RWPE1 (cell line): ENCODE data around the gene SMARCA4.
A peak's percentile ranks its signal among the peaks of the same experiment; 100 is the strongest.

Experiments used
- CTCF ChIA-PET: fragments of 350-600 bp; sonication (Branson Sonifier 250); formaldehyde crosslinking; extraction: SDS; loops from one replicate; lab custom pipeline; 2021; lab: Yijun Ruan, JAX
- POLR2A ChIA-PET: fragments of 400-600 bp; formaldehyde crosslinking; extraction: SDS; loops from one replicate; lab custom pipeline; 2020; ENCODE audit warnings: antibody characterized with exemption; ENCODE audit not compliant: low non-redundant PET; lab: Yijun Ruan, JAX
- DNase-seq: peaks from one replicate; pipeline ENCODE4 v3.0.0; 2012; ENCODE audit warnings: low spot score
- H3K27ac ChIP-seq: fragments of 450-650 bp; 2 replicates; pipeline ENCODE4 v1.5.1; 2017
- TF ChIP-seq, protein P1 (sequence below): fragments of 450-650 bp; conservative IDR thresholded peaks from 2 replicates; pipeline ENCODE4 v1.5.1; 2017; ENCODE audit warnings: low read depth, mild to moderate bottlenecking

Gene SMARCA4

DNA sequence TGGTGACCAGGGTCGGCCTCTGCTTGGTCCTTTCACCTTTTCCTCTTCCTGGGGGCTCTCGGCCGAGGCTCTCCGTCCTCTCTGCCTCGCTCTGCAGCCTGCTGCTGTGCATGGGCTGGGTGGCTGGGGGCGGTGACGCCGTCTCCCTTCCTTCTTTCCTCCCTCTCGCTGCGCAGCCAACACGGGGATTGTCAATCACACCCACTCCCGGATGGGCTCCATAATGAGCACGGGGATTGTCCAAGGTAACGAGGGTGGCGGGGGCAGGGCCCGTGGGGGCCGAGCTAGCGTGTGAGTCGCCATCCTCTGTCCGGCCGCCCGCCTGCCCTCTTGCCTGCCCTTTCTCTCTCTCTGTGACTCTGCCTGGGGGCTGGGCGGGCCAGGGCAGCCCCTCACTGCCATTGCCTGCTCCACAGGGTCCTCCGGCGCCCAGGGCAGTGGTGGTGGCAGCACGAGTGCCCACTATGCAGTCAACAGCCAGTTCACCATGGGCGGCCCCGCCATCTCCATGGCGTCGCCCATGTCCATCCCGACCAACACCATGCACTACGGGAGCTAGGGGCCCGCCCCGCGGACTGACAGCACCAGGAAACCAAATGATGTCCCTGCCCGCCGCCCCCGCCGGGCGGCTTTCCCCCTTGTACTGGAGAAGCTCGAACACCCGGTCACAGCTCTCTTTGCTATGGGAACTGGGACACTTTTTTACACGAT, 39.5 kb upstream of the SMARCA4 start:
- no peak for DNase-seq

GRCh38 chr19:10921910-10922637, 38.8 kb upstream of the SMARCA4 start:
- H3K27ac ChIP-seq: peak overlapping the region; percentile 52
- CTCF ChIA-PET: interaction anchor here (0.7 kb wide), 1 partner anchor 12 kb away, joined by 3 read pairs; no protein-coding TSS in a partner anchor
- TF ChIP-seq, protein P1, sequence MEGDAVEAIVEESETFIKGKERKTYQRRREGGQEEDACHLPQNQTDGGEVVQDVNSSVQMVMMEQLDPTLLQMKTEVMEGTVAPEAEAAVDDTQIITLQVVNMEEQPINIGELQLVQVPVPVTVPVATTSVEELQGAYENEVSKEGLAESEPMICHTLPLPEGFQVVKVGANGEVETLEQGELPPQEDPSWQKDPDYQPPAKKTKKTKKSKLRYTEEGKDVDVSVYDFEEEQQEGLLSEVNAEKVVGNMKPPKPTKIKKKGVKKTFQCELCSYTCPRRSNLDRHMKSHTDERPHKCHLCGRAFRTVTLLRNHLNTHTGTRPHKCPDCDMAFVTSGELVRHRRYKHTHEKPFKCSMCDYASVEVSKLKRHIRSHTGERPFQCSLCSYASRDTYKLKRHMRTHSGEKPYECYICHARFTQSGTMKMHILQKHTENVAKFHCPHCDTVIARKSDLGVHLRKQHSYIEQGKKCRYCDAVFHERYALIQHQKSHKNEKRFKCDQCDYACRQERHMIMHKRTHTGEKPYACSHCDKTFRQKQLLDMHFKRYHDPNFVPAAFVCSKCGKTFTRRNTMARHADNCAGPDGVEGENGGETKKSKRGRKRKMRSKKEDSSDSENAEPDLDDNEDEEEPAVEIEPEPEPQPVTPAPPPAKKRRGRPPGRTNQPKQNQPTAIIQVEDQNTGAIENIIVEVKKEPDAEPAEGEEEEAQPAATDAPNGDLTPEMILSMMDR: no peak
- no peak for DNase-seq
- POLR2A ChIA-PET: interaction anchor here (0.5 kb wide), 1 partner anchor 404 kb away, joined by 3 read pairs; no protein-coding TSS in a partner anchor

More for the DNA sequence above, 39.5 kb upstream of the SMARCA4 start:
- ChIA-PET CTCF (no interaction called here), POLR2A (interaction anchor here (0.5 kb wide), 1 partner anchor 405 kb away, joined by 3 read pairs; no protein-coding TSS in a partner anchor)
- TF ChIP-seq, protein P1: no peak
- H3K27ac ChIP-seq: peak overlapping the region; percentile 52

GRCh38 chr19:10922638-10923014, 38.2 kb upstream of the SMARCA4 start:
- CTCF ChIA-PET: interaction anchor here (0.7 kb wide), 1 partner anchor 12 kb away, joined by 3 read pairs; no protein-coding TSS in a partner anchor

GRCh38 chr19:10923260-10924112, 37.3 kb upstream of the SMARCA4 start:
- peak overlapping the region; percentile 52 for H3K27ac ChIP-seq
- TF ChIP-seq, protein P1: no peak
- CTCF ChIA-PET: interaction anchor here (1.4 kb wide), 1 partner anchor 52 kb away, joined by 4 read pairs; no protein-coding TSS in a partner anchor
- POLR2A ChIA-PET: no interaction called here
- DNase-seq: no peak

More at GRCh38 chr19:10922638-10923014, 38.2 kb upstream of the SMARCA4 start:
- no peak for DNase-seq
- H3K27ac ChIP-seq: peak overlapping the region; percentile 52
- POLR2A ChIA-PET: no interaction called here
- TF ChIP-seq, protein P1: no peak

GRCh38 chr19:10924597-10924996, 36.2 kb upstream of the SMARCA4 start:
- peak overlapping the region; percentile 52 for H3K27ac ChIP-seq
- TF ChIP-seq, protein P1: no peak
- POLR2A ChIA-PET: no interaction called here
- no peak for DNase-seq
- CTCF ChIA-PET: interaction anchor here (0.6 to 1.4 kb wide), 2 partner anchors 54 to 128 kb away, joined by 4 to 5 read pairs; no protein-coding TSS in a partner anchor
